Common myeloid progenitor, CD34-positive (primary cell): ENCODE results near the gene SLC45A2.

ENCODE experiments used
- CTCF ChIA-PET: fragments of 350-600 bp; sonication (Branson Sonifier 250); formaldehyde crosslinking; loops from one replicate; lab custom pipeline; 2021; ENCODE audit warnings: antibody characterized with exemption; lab: Charles Lee
- POLR2A ChIA-PET: fragments of 350-600 bp; sonication (Branson Sonifier 250); formaldehyde crosslinking; loops from one replicate; lab custom pipeline; 2021; ENCODE audit warnings: antibody characterized with exemption; lab: Charles Lee
- DNase-seq, 3 donors: peaks; one replicate each; pipeline versions ENCODE4 v3.0.0 to v3.0.0-alpha.2; 2013
- H3K27ac ChIP-seq, 2 experiments: 1 replicate in 1 of 2; 2 replicates in 1 of 2; pipeline ENCODE4 v1.7.0; 2013; ENCODE audit warnings: inconsistent platforms in 2 of 2, low read length in 2 of 2, mild to moderate bottlenecking in 2 of 2, low read depth in 1 of 2, moderate library complexity in 1 of 2; ENCODE audit not compliant: severe bottlenecking in 2 of 2, insufficient read depth in 1 of 2, poor library complexity in 1 of 2
- H3K27me3 ChIP-seq, 5 experiments: replicated peaks in 2 of 5; 1 replicate in 3 of 5; 2 replicates in 2 of 5; pipeline versions ENCODE4 v1.6.1 to v1.7.0; 2013; ENCODE audit warnings: low read length in 4 of 5, mild to moderate bottlenecking in 2 of 5, moderate library complexity in 2 of 5, inconsistent platforms in 1 of 5; ENCODE audit not compliant: insufficient read depth in 5 of 5, control insufficient read depth in 4 of 5
- H3K36me3 ChIP-seq, 4 experiments: 1 replicate in 2 of 4; 2 replicates in 2 of 4; pipeline versions ENCODE4 v1.6.1 to v1.7.0; 2013; ENCODE audit warnings: low read length in 3 of 4, control low read depth in 1 of 4, mild to moderate bottlenecking in 1 of 4; ENCODE audit not compliant: control insufficient read depth in 4 of 4, insufficient read depth in 4 of 4
- H3K4me1 ChIP-seq, 4 experiments: 1 replicate in 3 of 4; 2 replicates in 1 of 4; pipeline versions ENCODE4 v1.6.1 to v1.7.1; 2013; ENCODE audit warnings: low read length in 3 of 4, mild to moderate bottlenecking in 3 of 4, control low read depth in 1 of 4, inconsistent platforms in 1 of 4, moderate library complexity in 1 of 4; ENCODE audit not compliant: control insufficient read depth in 4 of 4, insufficient read depth in 4 of 4; ENCODE audit errors: control extremely low read depth in 1 of 4
- H3K4me3 ChIP-seq, 7 experiments: 1 replicate in 4 of 7; 2 replicates in 3 of 7; pipeline versions ENCODE4 v1.5.1 to v1.7.0; 2013; ENCODE audit warnings: mild to moderate bottlenecking in 7 of 7, low read length in 6 of 7, moderate library complexity in 6 of 7, inconsistent platforms in 2 of 7, low read depth in 2 of 7, control low read depth in 1 of 7; ENCODE audit not compliant: insufficient read depth in 4 of 7, control insufficient read depth in 1 of 7; ENCODE audit errors: extremely low read depth in 1 of 7
- H3K9me3 ChIP-seq, 5 experiments: 1 replicate in 4 of 5; 2 replicates in 1 of 5; pipeline versions ENCODE4 v1.6.1 to v1.7.1; 2013; ENCODE audit warnings: low read length in 4 of 5, mild to moderate bottlenecking in 2 of 5, inconsistent platforms in 1 of 5, low read depth in 1 of 5, moderate library complexity in 1 of 5; ENCODE audit not compliant: control insufficient read depth in 4 of 5, insufficient read depth in 2 of 5; ENCODE audit errors: control extremely low read depth in 1 of 5
- WGBS: methylation state at CpG from one replicate; pipeline ENCODE4 v1.1.5; 2013; ENCODE audit not compliant: insufficient coverage; 5-methylcytosine and 5-hydroxymethylcytosine counted together

Gene SLC45A2

DNA sequence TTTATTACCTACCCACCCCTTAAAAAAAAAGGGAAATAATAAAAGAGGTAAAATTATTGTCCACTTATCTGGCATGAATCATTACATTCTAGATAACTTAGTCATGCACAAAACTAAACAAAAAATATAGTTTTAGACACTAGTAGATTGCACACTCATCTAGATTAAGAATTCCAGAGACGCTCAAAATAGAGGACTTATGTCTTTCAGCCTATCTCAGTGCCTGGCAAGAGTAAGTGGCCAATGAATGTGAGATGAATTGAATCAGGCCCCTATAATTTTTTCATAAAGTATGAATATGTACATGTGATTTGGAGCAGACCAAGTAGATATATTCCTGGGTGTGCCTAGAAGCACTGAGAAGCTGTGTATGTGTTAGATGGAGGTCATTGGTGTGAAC lies 50.3 kb downstream of the SLC45A2 start:
- Histone ChIP-seq H3K36me3 (no peaks in the 10 kb centered on the region), H3K27ac (no peak overlapping the region), H3K4me1 (peaks cover 0 to 12% (median 8%) of the 10 kb centered on the region in 4 experiments), H3K4me3 (no peak overlapping the region), H3K27me3 (peaks cover 0 to 45% (median 22%) of the 10 kb centered on the region in 5 experiments), H3K9me3 (peaks cover 0 to 8% (median 0%) of the 10 kb centered on the region in 5 experiments)
- CTCF ChIA-PET, result interaction anchor here (0.8 to 2.3 kb wide), 10 partner anchors 10 to 517 kb away, joined by 3 to 12 read pairs (median 4); partner anchors contain the start of gene ADAMTS12
- WGBS, result 100% methylated on average over 1 of the region's 1 CpG
- POLR2A ChIA-PET, result no interaction called here
- DNase-seq, result no peak

- DNase-seq, result no peak
- CTCF ChIA-PET, result interaction anchor here (1.2 to 2.3 kb wide), 4 partner anchors 25 to 499 kb away, joined by 3 to 12 read pairs (median 4); no protein-coding TSS in a partner anchor
- POLR2A ChIA-PET, result no interaction called here
- Histone ChIP-seq H3K4me1 (peaks cover 0 to 12% (median 8%) of the 10 kb centered on the region in 4 experiments), H3K4me3 (no peak overlapping the region), H3K9me3 (peaks cover 0 to 8% (median 0%) of the 10 kb centered on the region in 5 experiments), H3K27me3 (peaks cover 0 to 40% (median 22%) of the 10 kb centered on the region in 5 experiments), H3K36me3 (no peaks in the 10 kb centered on the region), H3K27ac (no peak overlapping the region)
- 100% methylated on average over 3 of the region's 3 CpGs for WGBS
Measured at GRCh38 chr5:33933723-33934169, 50.7 kb downstream of the SLC45A2 start.

DNA sequence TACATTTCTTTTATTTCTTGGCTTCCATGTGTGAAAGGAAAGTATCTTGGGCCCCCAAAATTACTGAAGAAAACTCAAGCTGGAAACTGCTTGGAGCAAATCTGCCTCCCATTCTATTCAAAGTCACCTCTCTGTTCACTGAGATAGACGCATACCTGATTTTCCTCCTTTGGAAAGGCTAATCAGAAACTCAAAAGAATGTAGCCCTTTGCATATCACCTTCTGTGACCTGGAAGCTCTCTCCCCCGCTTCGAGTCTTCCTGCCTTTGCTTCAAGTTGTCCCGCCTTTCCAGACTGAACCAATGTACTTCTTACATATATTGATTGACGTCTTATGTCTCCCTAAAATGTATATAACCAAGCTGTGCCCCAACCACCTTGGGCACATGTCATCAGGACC lies 53.4 kb downstream of the SLC45A2 start:
- Histone ChIP-seq H3K4me1 (peaks cover 0 to 5% (median 2%) of the 10 kb centered on the region in 4 experiments), H3K9me3 (no peaks in the 10 kb centered on the region), H3K36me3 (no peaks in the 10 kb centered on the region), H3K27me3 (peaks cover 0 to 14% (median 7%) of the 10 kb centered on the region in 5 experiments), H3K4me3 (no peak overlapping the region), H3K27ac (no peak overlapping the region)
- WGBS, result 90% methylated on average over 5 of the region's 5 CpGs
- no peak for DNase-seq
- ChIA-PET CTCF (interaction anchor here (0.6 to 1.0 kb wide), 2 partner anchors 26 to 241 kb away, joined by 3 read pairs; no protein-coding TSS in a partner anchor), POLR2A (no interaction called here)

DNA sequence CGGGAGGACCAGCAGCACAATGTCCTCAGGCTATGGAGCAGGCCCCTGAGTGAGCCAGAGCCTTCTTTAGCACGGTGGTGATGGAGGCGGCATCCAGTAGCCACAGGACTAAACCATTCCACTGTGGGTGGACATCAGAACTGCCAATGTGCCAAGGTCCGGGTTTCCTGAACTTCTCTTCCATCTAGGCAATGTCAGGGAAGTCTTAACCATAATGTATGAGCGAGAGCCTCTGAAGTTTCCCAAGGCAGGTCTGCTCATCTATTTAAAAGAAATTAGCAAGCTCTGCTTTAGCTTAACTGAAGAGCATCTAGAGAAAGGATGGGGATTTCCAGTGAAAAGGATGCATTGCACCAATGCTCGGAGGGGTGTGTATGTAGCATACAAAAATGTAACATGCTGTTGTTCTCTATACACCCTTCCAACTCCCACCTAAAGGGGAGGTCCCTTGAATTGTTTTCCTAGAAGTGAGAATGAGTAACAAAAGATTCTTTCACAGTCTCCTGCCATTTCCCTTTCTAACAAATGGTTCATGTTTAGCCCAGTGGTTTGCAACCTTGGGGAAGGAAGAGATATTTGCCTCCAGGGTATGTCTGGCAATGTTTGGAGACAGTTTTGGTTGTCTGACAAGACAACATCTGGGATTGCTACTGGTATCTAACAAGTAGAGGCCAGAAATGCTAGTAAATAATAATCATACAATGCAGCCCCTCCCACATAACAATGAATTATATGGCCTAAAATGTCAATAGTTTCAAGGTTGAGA lies 54.4 kb downstream of the SLC45A2 start:
- H3K9me3 ChIP-seq, result no peaks in the 10 kb centered on the region
- no peak overlapping the region for H3K4me3 ChIP-seq
- peaks cover 0 to 5% (median 2%) of the 10 kb centered on the region in 5 experiments for H3K27me3 ChIP-seq
- H3K4me1 ChIP-seq, result no peaks in the 10 kb centered on the region
- H3K36me3 ChIP-seq, result no peaks in the 10 kb centered on the region
- CTCF ChIA-PET, result no interaction called here
- no peak for DNase-seq
- POLR2A ChIA-PET, result no interaction called here
- H3K27ac ChIP-seq, result no peak overlapping the region
- WGBS, result 93% methylated on average over 5 of the region's 6 CpGs

GRCh38 chr5:33928283-33928682 lies 56.2 kb downstream of the SLC45A2 start:
- POLR2A ChIA-PET, result no interaction called here
- no peak for DNase-seq
- Histone ChIP-seq H3K36me3 (no peaks in the 10 kb centered on the region), H3K4me1 (no peaks in the 10 kb centered on the region), H3K9me3 (no peaks in the 10 kb centered on the region), H3K4me3 (no peak overlapping the region), H3K27me3 (peaks cover 0 to 4% (median 0%) of the 10 kb centered on the region in 5 experiments), H3K27ac (no peak overlapping the region)
- WGBS, result 100% methylated on average over 2 of the region's 2 CpGs
- CTCF ChIA-PET, result no interaction called here

GRCh38 chr5:33927685-33928084 lies 56.8 kb downstream of the SLC45A2 start:
- no peak for DNase-seq
- ChIA-PET CTCF (no interaction called here), POLR2A (no interaction called here)
- 82% methylated on average over 4 of the region's 4 CpGs for WGBS
- no peaks in the 10 kb centered on the region for H3K9me3 ChIP-seq
- no peak overlapping the region for H3K27ac ChIP-seq
- peaks cover 0 to 3% (median 0%) of the 10 kb centered on the region in 5 experiments for H3K27me3 ChIP-seq
- H3K36me3 ChIP-seq, result no peaks in the 10 kb centered on the region
- H3K4me3 ChIP-seq, result no peak overlapping the region
- H3K4me1 ChIP-seq, result no peaks in the 10 kb centered on the region

- Histone ChIP-seq H3K27ac (no peak overlapping the region), H3K9me3 (no peaks in the 10 kb centered on the region), H3K4me3 (no peak overlapping the region), H3K4me1 (no peaks in the 10 kb centered on the region), H3K27me3 (no peaks in the 10 kb centered on the region), H3K36me3 (no peaks in the 10 kb centered on the region)
- POLR2A ChIA-PET, result no interaction called here
- CTCF ChIA-PET, result no interaction called here
- DNase-seq, result no peak
Measured at GRCh38 chr5:33925278-33925677, 59.2 kb downstream of the SLC45A2 start.
